ENCODE data around the gene TMSB10.

DNA sequence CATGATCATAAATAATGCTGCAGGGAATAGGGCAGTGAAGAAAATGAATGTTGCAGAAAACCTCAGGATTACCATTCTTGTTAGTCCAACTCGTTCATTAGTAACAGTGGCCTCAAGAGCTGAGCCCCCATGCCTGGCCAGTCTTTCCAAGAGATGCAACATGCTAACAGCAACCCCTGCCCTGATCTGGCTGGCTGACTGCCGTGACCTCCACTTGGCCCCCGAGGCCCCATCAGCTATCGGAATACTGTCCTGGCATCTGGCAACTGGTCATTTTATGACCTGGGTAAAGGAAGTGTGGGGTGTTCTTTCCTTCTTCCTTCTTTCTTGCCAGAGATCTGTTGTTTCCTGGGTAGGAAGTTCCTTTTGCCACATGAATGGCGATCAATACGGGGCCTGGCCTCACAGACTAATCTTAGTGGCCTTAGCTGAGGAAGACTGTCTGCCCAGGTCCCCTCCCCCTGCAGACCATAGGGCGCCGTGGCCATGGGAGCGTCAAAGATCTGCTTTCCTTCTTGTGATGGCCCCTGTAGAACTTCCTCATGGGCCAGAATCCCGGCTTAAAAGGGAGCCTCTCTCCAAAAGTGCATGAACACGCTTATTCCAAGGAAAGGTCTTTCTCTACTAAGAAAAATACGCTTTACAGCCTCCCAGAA lies 14.0 kb upstream of the TMSB10 start:
- TF ChIP-seq FOXK2 (IDR thresholded peaks at IDR 0.05) (no peak), FOXM1 (IDR thresholded peaks at IDR 0.05; ENCODE audit: borderline replicate concordance) (no peak), SP1 (IDR thresholded peaks at IDR 0.05) (no peak), TARDBP (IDR thresholded peaks at IDR 0.05) (no peak)

Data from HEK293T (cell line).